NCI-H1436 (cell line): Measurements from ENCODE around the gene FOXO3.
"Not testable (repeated sequence)": the region's sequence is repeated elsewhere in the genome, so short reads cannot be mapped to it uniquely, and the experiment has no call there.

Experiments
- DNase-seq: peaks from one replicate; lab custom pipeline; 2025; lab: John Stamatoyannopoulos, UW

FOXO3 gene

GRCh38 chr6:108630050-108630714 lies 69.5 kb downstream of the FOXO3 start:
- no peak for DNase-seq

- DNase-seq = no peak
These were observed 71.7 kb downstream of the FOXO3 start for GRCh38 chr6:108632441-108632840.

GRCh38 chr6:108633436-108633835 lies 72.7 kb downstream of the FOXO3 start:
- no peak for DNase-seq

GRCh38 chr6:108635505-108636226 lies 74.9 kb downstream of the FOXO3 start:
- no peak for DNase-seq

- no peak for DNase-seq
These were observed 77.2 kb downstream of the FOXO3 start for GRCh38 chr6:108637963-108638362.

- DNase-seq = no peak
These were observed 78.3 kb downstream of the FOXO3 start for GRCh38 chr6:108638993-108639392.

GRCh38 chr6:108640104-108640503 lies 79.4 kb downstream of the FOXO3 start:
- DNase-seq = no peak

GRCh38 chr6:108643184-108643583 lies 82.5 kb downstream of the FOXO3 start:
- DNase-seq = no peak

- no peak for DNase-seq
These were observed 83.5 kb downstream of the FOXO3 start for GRCh38 chr6:108644252-108644651.

- DNase-seq = no peak
These were observed 87.5 kb downstream of the FOXO3 start for GRCh38 chr6:108648191-108648590.

GRCh38 chr6:108650325-108650724 lies 89.6 kb downstream of the FOXO3 start:
- DNase-seq = no peak

GRCh38 chr6:108650781-108651180 lies 90.1 kb downstream of the FOXO3 start:
- no peak for DNase-seq

GRCh38 chr6:108651340-108652227 lies 90.9 kb downstream of the FOXO3 start:
- no peak for DNase-seq

- no peak for DNase-seq
These were observed 91.7 kb downstream of the FOXO3 start for GRCh38 chr6:108652375-108652774.

GRCh38 chr6:108653949-108654348 lies 93.2 kb downstream of the FOXO3 start:
- no peak for DNase-seq

GRCh38 chr6:108654465-108655106 lies 93.9 kb downstream of the FOXO3 start:
- DNase-seq = no peak

GRCh38 chr6:108655806-108656651 lies 95.3 kb downstream of the FOXO3 start:
- DNase-seq = no peak

- no peak for DNase-seq
These were observed 96.1 kb downstream of the FOXO3 start for GRCh38 chr6:108656836-108657235.

- DNase-seq = no peak
These were observed 97.5 kb downstream of the FOXO3 start for GRCh38 chr6:108658174-108658573.

GRCh38 chr6:108658785-108659184 lies 98.1 kb downstream of the FOXO3 start:
- DNase-seq = not testable (repeated sequence)

GRCh38 chr6:108660251-108660650 lies 99.5 kb downstream of the FOXO3 start:
- no peak for DNase-seq
